MG63 (cell line): ENCODE results near the gene IQCN. TPM values are rescaled to one million over a fixed set of nuclear protein-coding genes. Genes with fewer than 3 reads are reported as not detected.

Experiments
- DNase-seq: peaks from one replicate; pipeline ENCODE4 v3.0.0-alpha.2; 2020
- H3K27me3 ChIP-seq: fragments of 250-450 bp; sonication (Bioruptor Pico); 2 replicates; pipeline ENCODE4 v1.5.1; 2020; ENCODE audit warnings: mild to moderate bottlenecking, moderate library complexity
- H3K36me3 ChIP-seq: fragments of 250-450 bp; sonication (Bioruptor Pico); 2 replicates; pipeline ENCODE4 v1.5.1; 2020; ENCODE audit warnings: mild to moderate bottlenecking, moderate library complexity
- H3K4me3 ChIP-seq: fragments of 250-450 bp; sonication (Bioruptor Pico); 2 replicates; pipeline ENCODE4 v1.5.1; 2020; ENCODE audit warnings: mild to moderate bottlenecking, moderate library complexity
- H3K9me3 ChIP-seq: fragments of 250-450 bp; sonication (Bioruptor Pico); 2 replicates; pipeline ENCODE4 v1.5.1; 2020; ENCODE audit warnings: mild to moderate bottlenecking, moderate library complexity
- total RNA-seq: library from RNA; depleted of rRNA; stranded (reverse); fragments of >200 nt; shearing (Covaris generic); gene quantifications from 2 replicates; pipeline ENCODE4 v1.2.3, GENCODE V29; 2014; ENCODE audit warnings: low replicate concordance

Gene IQCN
- total RNA-seq, 1 experiment from 2014 or later = 0.03 TPM

DNA sequence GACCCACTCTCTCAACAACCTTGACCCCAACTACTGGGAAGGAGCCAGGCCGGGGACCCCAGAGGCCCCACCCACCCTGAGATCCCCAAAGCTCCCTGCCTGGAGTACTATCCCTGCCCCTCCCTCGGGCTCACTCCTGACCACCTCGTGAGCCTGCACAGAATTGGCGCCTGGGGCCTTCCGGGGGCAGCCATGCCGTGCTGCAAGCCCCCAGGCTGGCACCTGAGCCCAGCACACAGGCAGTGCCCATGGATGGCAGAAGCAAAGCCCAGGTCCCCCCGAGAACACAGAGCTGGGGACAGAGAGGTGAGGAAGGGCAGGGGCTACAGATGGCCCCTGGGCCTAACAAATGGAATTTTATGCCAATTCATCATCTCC lies 34.7 kb upstream of the IQCN start:
- DNase-seq = no peak
- Histone ChIP-seq H3K4me3 (no peak overlapping the region), H3K27me3 (no peaks in the 10 kb centered on the region), H3K36me3 (peaks cover 80% of the 10 kb centered on the region), H3K9me3 (no peaks in the 10 kb centered on the region)

- no peak overlapping the region for H3K4me3 ChIP-seq
- no peaks in the 10 kb centered on the region for H3K9me3 ChIP-seq
- no peak for DNase-seq
- no peaks in the 10 kb centered on the region for H3K27me3 ChIP-seq
- H3K36me3 ChIP-seq = peaks cover 73% of the 10 kb centered on the region
Measured at GRCh38 chr19:18308051-18308947, 34.0 kb upstream of the IQCN start.

DNA sequence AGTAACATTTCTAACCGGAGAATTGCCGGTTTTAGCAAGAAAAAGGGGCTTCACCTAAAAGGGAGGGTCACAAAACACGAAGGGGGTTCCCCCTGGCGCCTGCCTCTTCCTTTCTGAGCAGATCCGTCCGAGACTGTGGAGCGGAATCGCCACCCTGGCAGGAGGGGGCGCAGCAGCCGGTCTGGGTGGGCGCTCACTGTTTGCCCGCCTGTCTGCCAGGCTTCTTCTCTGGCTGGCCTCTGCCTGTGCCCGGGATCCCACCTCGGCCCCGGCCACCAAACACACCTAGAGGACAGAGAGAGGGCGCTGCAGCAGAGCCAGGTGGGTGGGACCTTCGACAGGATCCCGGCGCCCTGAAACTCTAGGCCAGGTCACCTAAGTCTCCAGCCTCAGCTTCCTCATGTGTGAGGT lies 33.0 kb upstream of the IQCN start:
- H3K9me3 ChIP-seq = no peaks in the 10 kb centered on the region
- H3K36me3 ChIP-seq = peaks cover 63% of the 10 kb centered on the region
- no peaks in the 10 kb centered on the region for H3K27me3 ChIP-seq
- no peak overlapping the region for H3K4me3 ChIP-seq
- no peak for DNase-seq

GRCh38 chr19:18306888-18307260 lies 32.6 kb upstream of the IQCN start:
- no peak overlapping the region for H3K4me3 ChIP-seq
- no peaks in the 10 kb centered on the region for H3K9me3 ChIP-seq
- DNase-seq = no peak
- no peaks in the 10 kb centered on the region for H3K27me3 ChIP-seq
- peaks cover 59% of the 10 kb centered on the region for H3K36me3 ChIP-seq

DNA sequence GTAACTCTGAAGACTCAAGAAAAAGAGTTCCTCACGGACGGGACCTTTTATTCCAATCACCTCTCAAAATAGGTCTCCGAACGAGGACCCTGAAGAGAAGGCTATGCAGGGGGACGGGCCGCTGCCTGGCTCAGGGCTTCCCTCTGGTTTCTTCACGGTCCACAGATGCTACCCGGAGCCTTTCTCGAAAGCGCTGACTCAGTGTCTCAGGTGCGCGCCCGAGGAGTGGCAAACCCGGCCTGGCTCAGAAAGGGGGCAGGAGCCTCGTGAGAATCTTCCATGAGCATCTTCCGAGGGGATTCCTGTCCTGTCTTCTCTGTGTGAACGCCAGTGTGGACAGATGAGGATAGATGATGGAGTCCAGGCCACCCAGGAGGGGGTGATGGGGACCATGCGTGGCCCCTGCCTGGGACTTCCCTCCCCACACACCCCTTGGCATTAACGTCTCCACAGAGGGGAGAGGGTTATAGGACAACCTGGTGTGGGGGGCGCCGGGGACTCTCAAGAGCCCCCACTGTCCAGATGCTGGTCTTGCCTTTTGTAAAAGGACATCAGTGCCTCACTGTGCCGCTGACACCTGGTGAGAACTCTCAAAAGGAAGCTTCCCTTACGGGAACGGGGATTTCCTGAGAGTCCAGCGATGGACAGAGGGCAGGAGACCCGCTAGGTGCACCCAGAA lies 32.1 kb upstream of the IQCN start:
- no peak for DNase-seq

GRCh38 chr19:18304458-18305310 lies 30.4 kb upstream of the IQCN start:
- no peaks in the 10 kb centered on the region for H3K9me3 ChIP-seq
- peak; percentile 91 for DNase-seq
- H3K36me3 ChIP-seq = peaks cover 38% of the 10 kb centered on the region
- H3K4me3 ChIP-seq = peak overlapping the region; percentile 23
- no peaks in the 10 kb centered on the region for H3K27me3 ChIP-seq

More for the DNA sequence above, 32.1 kb upstream of the IQCN start:
- peaks cover 54% of the 10 kb centered on the region for H3K36me3 ChIP-seq
- H3K9me3 ChIP-seq = no peaks in the 10 kb centered on the region
- H3K4me3 ChIP-seq = no peak overlapping the region
- H3K27me3 ChIP-seq = no peaks in the 10 kb centered on the region

- Histone ChIP-seq H3K9me3 (no peaks in the 10 kb centered on the region), H3K36me3 (peaks cover 33% of the 10 kb centered on the region), H3K4me3 (no peak overlapping the region), H3K27me3 (no peaks in the 10 kb centered on the region)
- DNase-seq = no peak
Measured at GRCh38 chr19:18304208-18304457, 29.9 kb upstream of the IQCN start.

DNA sequence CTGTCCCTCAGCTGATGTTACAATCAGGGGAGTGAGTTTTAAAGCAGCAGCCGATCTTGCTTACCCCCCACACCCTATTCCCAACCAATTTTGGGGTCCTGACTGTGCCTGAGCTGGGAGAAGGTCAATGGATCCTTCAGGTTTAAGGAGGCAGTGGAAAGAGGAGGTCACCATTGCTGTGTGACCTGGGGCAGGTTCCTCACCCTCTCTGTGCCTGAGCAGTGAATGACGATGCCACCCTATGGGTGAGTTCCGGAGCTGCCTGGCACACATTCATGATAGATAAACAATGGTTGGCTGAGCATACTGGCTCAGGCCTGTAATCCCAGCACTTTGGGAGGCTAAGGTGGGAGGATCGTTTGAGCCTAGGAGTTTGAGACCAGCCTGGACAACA lies 27.5 kb upstream of the IQCN start:
- H3K4me3 ChIP-seq = no peak overlapping the region
- peaks cover 14% of the 10 kb centered on the region for H3K36me3 ChIP-seq
- DNase-seq = peak; percentile 48
- no peaks in the 10 kb centered on the region for H3K27me3 ChIP-seq
- no peaks in the 10 kb centered on the region for H3K9me3 ChIP-seq

DNA sequence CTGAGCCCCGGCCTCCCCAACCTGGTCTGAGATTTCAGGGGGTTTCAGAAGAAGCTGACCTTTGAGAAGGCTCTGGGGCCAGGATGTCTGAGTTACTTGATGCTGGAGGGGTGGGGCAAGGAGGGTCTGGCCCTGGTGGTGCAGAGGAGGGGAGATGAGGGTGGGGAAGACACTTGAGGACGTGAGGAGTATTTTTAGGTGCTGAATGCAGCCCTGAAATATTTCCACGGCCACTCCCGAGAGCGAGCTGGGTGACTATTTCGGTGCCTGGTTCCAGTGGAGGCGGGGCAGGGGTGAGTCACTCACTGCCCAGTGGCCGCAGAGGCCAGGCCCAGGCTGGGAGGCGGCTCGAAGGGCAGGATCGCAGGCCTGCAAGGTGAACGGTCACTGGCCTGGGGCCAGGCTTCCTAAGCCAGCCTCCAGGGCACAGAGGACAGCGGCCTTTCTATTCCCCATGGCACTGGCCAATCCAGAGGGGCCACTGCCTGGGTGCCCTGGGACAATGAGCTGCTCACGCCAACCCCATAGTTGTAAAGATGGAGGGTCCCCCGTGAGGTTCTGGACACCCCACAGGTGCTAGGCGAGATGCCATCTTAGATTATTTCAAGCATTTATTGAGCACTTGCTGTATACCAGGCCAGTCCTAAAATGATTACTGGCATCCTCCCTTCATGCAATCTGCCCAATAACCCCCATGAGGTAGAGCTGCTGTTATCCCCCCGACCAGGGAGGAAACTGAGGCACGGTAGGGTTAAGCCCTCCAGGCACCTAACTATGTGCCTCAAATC lies 26.9 kb upstream of the IQCN start:
- Histone ChIP-seq H3K4me3 (no peak overlapping the region), H3K36me3 (peaks cover 8% of the 10 kb centered on the region), H3K9me3 (no peaks in the 10 kb centered on the region), H3K27me3 (no peaks in the 10 kb centered on the region)
- DNase-seq = peak; percentile 98

DNA sequence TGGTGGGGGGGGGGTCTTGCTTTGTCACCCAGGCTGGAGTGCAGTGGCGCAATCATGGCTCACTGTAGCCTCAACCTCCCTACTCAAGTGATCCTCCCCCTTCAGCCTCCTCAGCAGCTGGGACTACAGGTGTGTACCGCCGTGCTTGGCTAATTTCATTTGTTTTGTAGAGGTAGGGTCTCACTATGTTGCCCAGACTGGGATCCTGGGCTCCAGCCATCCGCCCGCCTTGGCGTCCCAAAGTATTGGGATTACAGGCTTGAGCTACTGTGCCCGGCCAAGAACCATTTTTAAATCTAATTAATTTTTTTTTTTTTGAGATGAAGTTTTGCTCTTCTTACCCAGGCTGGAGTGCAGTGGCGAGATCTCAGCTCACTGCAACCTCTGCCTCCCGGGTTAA lies 25.4 kb upstream of the IQCN start:
- H3K4me3 ChIP-seq = no peak overlapping the region
- H3K9me3 ChIP-seq = no peaks in the 10 kb centered on the region; the same call in 1 of the 2 replicates
- no peaks in the 10 kb centered on the region for H3K27me3 ChIP-seq
- no peaks in the 10 kb centered on the region for H3K36me3 ChIP-seq
- DNase-seq = no peak

- H3K27me3 ChIP-seq = no peaks in the 10 kb centered on the region
- no peaks in the 10 kb centered on the region; the same call in 1 of the 2 replicates for H3K9me3 ChIP-seq
- H3K36me3 ChIP-seq = no peaks in the 10 kb centered on the region
- H3K4me3 ChIP-seq = no peak overlapping the region
- no peak for DNase-seq
Measured at GRCh38 chr19:18298601-18299000, 24.3 kb upstream of the IQCN start.

- Histone ChIP-seq H3K36me3 (no peaks in the 10 kb centered on the region), H3K9me3 (no peaks in the 10 kb centered on the region; the same call in 1 of the 2 replicates), H3K27me3 (no peaks in the 10 kb centered on the region), H3K4me3 (no peak overlapping the region)
- DNase-seq = no peak
Measured at GRCh38 chr19:18297308-18297707, 23.1 kb upstream of the IQCN start.

- DNase-seq = no peak
- Histone ChIP-seq H3K4me3 (no peak overlapping the region), H3K9me3 (no peaks in the 10 kb centered on the region; the same call in 1 of the 2 replicates), H3K27me3 (no peaks in the 10 kb centered on the region), H3K36me3 (no peaks in the 10 kb centered on the region)
Measured at GRCh38 chr19:18295034-18295451, 20.8 kb upstream of the IQCN start.

DNA sequence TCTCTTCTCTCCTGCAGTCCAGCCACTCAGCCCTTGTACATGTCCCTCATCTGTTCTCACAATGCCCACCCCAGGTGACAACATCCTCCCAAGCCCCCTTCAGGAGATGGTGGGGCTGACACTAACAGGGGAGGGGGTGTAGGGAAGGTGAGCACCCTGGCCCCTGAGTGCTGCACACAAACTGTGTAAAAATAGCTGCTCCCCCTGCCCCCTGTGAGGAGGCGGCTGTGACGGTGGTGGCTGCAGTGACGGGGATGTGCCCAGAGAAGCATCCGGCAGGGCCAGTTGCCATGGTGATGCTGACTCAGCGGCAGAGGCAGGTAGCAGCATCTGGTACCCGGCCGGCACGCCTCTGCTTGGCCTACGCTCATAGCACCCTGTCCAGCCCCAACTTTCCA lies 20.2 kb upstream of the IQCN start:
- no peaks in the 10 kb centered on the region for H3K27me3 ChIP-seq
- H3K9me3 ChIP-seq = no peaks in the 10 kb centered on the region; the same call in 1 of the 2 replicates
- H3K4me3 ChIP-seq = no peak overlapping the region
- no peak for DNase-seq
- no peaks in the 10 kb centered on the region for H3K36me3 ChIP-seq

- DNase-seq = no peak
- H3K4me3 ChIP-seq = no peak overlapping the region
- no peaks in the 10 kb centered on the region for H3K36me3 ChIP-seq
- H3K9me3 ChIP-seq = no peaks in the 10 kb centered on the region; the same call in 1 of the 2 replicates
- H3K27me3 ChIP-seq = no peaks in the 10 kb centered on the region
Measured at GRCh38 chr19:18293642-18294466, 19.6 kb upstream of the IQCN start.
